ENCODE measurements around the gene LDHB. TPM values are rescaled to one million over a fixed set of nuclear protein-coding genes. Genes with fewer than 3 reads are reported as not detected.

LDHB gene
- total RNA-seq, 1 donor from 2014 or later, result 385 TPM

DNA sequence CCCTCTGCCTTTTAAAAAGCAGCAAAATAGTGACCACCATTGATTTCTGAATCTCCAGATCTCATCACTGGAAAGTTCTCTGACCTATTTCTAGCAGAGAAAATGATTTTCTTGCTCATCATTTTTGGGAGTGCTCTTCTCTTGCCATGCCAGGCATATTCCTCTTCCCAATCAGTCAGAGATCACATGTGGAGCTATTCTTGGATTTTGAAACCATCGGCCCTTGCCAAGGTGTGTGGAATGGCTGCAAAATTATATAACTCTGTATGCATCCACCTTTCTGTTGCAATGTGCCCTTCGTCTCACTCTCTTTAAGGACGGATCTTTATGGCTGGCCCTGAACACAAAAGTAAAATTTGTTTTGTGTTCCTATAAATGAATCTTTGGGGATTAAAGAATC is 25.5 kb upstream of the LDHB start:
- TF ChIP-seq CTCF (IDR thresholded peaks at IDR 0.05), result no peak
- Mint-ChIP-seq H3K9me3 (no peaks in the 10 kb centered on the region), H3K36me3 (ENCODE audit: low read depth) (no peaks in the 10 kb centered on the region), H3K4me3 (no peak overlapping the region), H3K27ac (no peak overlapping the region), H3K27me3 (peaks cover 11% of the 10 kb centered on the region), H3K4me1 (no peaks in the 10 kb centered on the region)
- POLR2A ChIA-PET, result no interaction called here
- DNase-seq (no peak), ATAC-seq (ENCODE audit: low read depth) (no peak)
- intact Hi-C loops (cut with micrococcal nuclease), result loop anchor here (5.0 kb wide), 1 partner anchor 371 kb away; no protein-coding TSS in a partner anchor
- CTCF ChIA-PET, result no interaction called here

GRCh38 chr12:21678959-21679358 is 21.3 kb upstream of the LDHB start:
- Mint-ChIP-seq H3K9me3 (no peaks in the 10 kb centered on the region), H3K4me3 (no peak overlapping the region), H3K27me3 (peaks cover 15% of the 10 kb centered on the region), H3K36me3 (ENCODE audit: low read depth) (no peaks in the 10 kb centered on the region), H3K27ac (no peak overlapping the region), H3K4me1 (no peaks in the 10 kb centered on the region)
- no peak for TF ChIP-seq CTCF (IDR thresholded peaks at IDR 0.05)
- DNase-seq (no peak), ATAC-seq (ENCODE audit: low read depth) (no peak)
- CTCF ChIA-PET, result interaction anchor here (1.1 to 3.2 kb wide), 2 partner anchors 12 to 430 kb away, joined by 3 to 19 read pairs; no protein-coding TSS in a partner anchor
- intact Hi-C loops (cut with micrococcal nuclease), result no loop called here
- POLR2A ChIA-PET, result no interaction called here

- no peaks in the 10 kb centered on the region for H3K4me1 Mint-ChIP-seq
- no peak for DNase-seq
- CTCF ChIA-PET, result interaction anchor here (0.5 to 1.1 kb wide), 2 partner anchors 10 to 16 kb away, joined by 3 to 4 read pairs; no protein-coding TSS in a partner anchor
- H3K27me3 Mint-ChIP-seq, result peaks cover 13% of the 10 kb centered on the region
- no peak overlapping the region for H3K4me3 Mint-ChIP-seq
- no peak for ATAC-seq (ENCODE audit: low read depth)
- no peaks in the 10 kb centered on the region for H3K9me3 Mint-ChIP-seq
- intact Hi-C loops (cut with micrococcal nuclease), result no loop called here
- no peak overlapping the region for H3K27ac Mint-ChIP-seq
- no peaks in the 10 kb centered on the region for H3K36me3 Mint-ChIP-seq (ENCODE audit: low read depth)
- TF ChIP-seq CTCF (IDR thresholded peaks at IDR 0.05), result no peak
- POLR2A ChIA-PET, result no interaction called here
Measured at GRCh38 chr12:21677622-21678277, 20.1 kb upstream of the LDHB start.

DNA sequence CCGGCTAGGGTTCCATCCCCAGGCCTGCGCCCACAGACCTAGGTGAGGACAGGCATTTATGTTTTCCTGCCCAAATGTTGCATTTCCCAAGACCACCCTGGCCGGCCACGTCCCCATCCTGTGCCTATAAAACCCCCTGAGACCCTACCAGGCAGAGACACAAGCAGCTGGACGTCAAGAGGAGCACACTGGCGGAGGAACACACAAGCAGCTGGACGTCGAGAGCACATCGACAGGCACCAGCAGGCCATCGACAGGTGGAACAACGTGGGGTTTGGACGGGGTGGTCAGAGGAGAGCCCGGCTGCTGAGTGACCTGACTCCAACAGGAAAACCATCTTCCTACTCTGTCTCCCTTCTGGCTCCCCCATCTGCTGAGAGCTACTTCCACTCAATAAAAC is 19.6 kb upstream of the LDHB start:
- intact Hi-C loops (cut with micrococcal nuclease), result no loop called here

More for the DNA sequence above, 19.6 kb upstream of the LDHB start:
- ChIA-PET POLR2A (no interaction called here), CTCF (interaction anchor here (1.2 kb wide), 1 partner anchor 176 kb away, joined by 3 read pairs; the partner anchor contains the start of genes GOLT1B and RECQL)
- TF ChIP-seq CTCF (IDR thresholded peaks at IDR 0.05), result no peak
- H3K36me3 Mint-ChIP-seq (ENCODE audit: low read depth), result no peaks in the 10 kb centered on the region
- ATAC-seq (ENCODE audit: low read depth), result no peak
- H3K4me1 Mint-ChIP-seq, result no peaks in the 10 kb centered on the region
- H3K27ac Mint-ChIP-seq, result no peak overlapping the region
- peaks cover 13% of the 10 kb centered on the region for H3K27me3 Mint-ChIP-seq
- DNase-seq, result no peak
- no peaks in the 10 kb centered on the region for H3K9me3 Mint-ChIP-seq
- no peak overlapping the region for H3K4me3 Mint-ChIP-seq

Measured in activated B cell treated with CpG ODN at 0.5 μM for 24 hours (primary cell).